HCT116 (cell line): ENCODE results near the gene TMTC1. TPM values are rescaled to one million over a fixed set of nuclear protein-coding genes. Genes with fewer than 3 reads are reported as not detected.

Experiments
- ATAC-seq: fragments of 200-7000 bp; cut with Tn5 transposase; 2 replicates; pipeline ENCODE4 v1.9.1; 2020; ENCODE audit warnings: mild to moderate bottlenecking, moderate library complexity
- Bru-seq: library from RNA; stranded (reverse); fragments of 400-500 nt; gene quantifications from one replicate; lab custom pipeline; 2021; lab: Mats Ljungman, UMichigan
- BruChase-seq, 2 experiments: library from RNA; stranded (reverse); fragments of 400-500 nt; gene quantifications; one replicate each; lab custom pipeline; 2021; lab: Mats Ljungman, UMichigan
- BruUV-seq: library from RNA; stranded (reverse); fragments of 400-500 nt; replicated peaks from 2 replicates; lab custom pipeline; 2021; lab: Mats Ljungman, UMichigan
- CTCF ChIA-PET: fragments of 300-600 bp; sonication (Branson Sonifier 250); formaldehyde crosslinking; loops from one replicate; lab custom pipeline; 2021; ENCODE audit warnings: antibody characterized with exemption; lab: Charles Lee
- POLR2A ChIA-PET: fragments of 300-600, 350-600 bp; sonication (Branson Sonifier 250); formaldehyde crosslinking; loops from one replicate; lab custom pipeline; 2021; ENCODE audit warnings: antibody characterized with exemption; lab: Charles Lee
- RAD21 ChIA-PET, 2 experiments: fragments of 300-600 bp; sonication (Branson Sonifier 250); formaldehyde crosslinking; loops; one replicate each; lab custom pipeline; 2023; ENCODE audit warnings: low total read pairs in 2 of 2; ENCODE audit not compliant: uncharacterized antibody in 2 of 2, unreplicated experiment in 2 of 2, low non-redundant PET in 1 of 2; lab: Charles Lee
- DNase-seq: peaks from one replicate; pipeline ENCODE4 v3.0.0-alpha.2; 2010; ENCODE audit warnings: low read depth, low spot score
- H2AFZ ChIP-seq: fragments of 200-600 bp; shearing (Covaris generic), sonication (generic); 2 replicates; pipeline ENCODE4 v1.6.1; 2017; ENCODE audit warnings: low read depth, mixed run types, mixed read lengths, antibody characterized with exemption, low read length; ENCODE audit not compliant: poor library complexity, severe bottlenecking
- H3K27ac ChIP-seq: 2 replicates; pipeline ENCODE4 v1.5.1; 2012; ENCODE audit warnings: low read depth, low read length
- H3K27me3 ChIP-seq: fragments of 200-600 bp; sonication (generic); 2 replicates; pipeline ENCODE4 v1.6.1; 2016; ENCODE audit warnings: mixed run types, low read length, mixed read lengths; ENCODE audit not compliant: insufficient read depth
- H3K36me3 ChIP-seq, 2 experiments: fragments of 200-500 bp in 1 of 2; fragments of 200-600 bp in 1 of 2; sonication (Bioruptor generic) in 1 of 2; sonication (generic) in 1 of 2; 2 replicates each; pipeline versions ENCODE4 v1.5.1 to v1.6.1; 2014 to 2016; ENCODE audit warnings: low read length in 2 of 2, inconsistent platforms in 1 of 2, mixed read lengths in 1 of 2, mixed run types in 1 of 2; ENCODE audit not compliant: insufficient read depth in 2 of 2, control insufficient read depth in 1 of 2
- H3K4me1 ChIP-seq, 2 experiments: fragments of 200-600 bp in 1 of 2; sonication (generic) in 1 of 2; 2 replicates each; pipeline versions ENCODE4 v1.5.1 to v1.6.1; 2012 to 2017; ENCODE audit warnings: low read length in 2 of 2, inconsistent platforms in 1 of 2, mild to moderate bottlenecking in 1 of 2, mixed read lengths in 1 of 2, mixed run types in 1 of 2, moderate library complexity in 1 of 2; ENCODE audit not compliant: insufficient read depth in 2 of 2, control insufficient read depth in 1 of 2
- H3K4me2 ChIP-seq: fragments of 200-600 bp; sonication (generic); 2 replicates; pipeline ENCODE4 v1.6.1; 2017; ENCODE audit warnings: mixed run types, low read length, mixed read lengths
- H3K4me3 ChIP-seq, 2 experiments: fragments of 200-600 bp in 1 of 2; sonication (generic) in 1 of 2; replicated peaks in 1 of 2; 2 replicates each; pipeline ENCODE4 v1.5.1; 2011 to 2016; ENCODE audit warnings: low read length in 2 of 2, control low read depth in 1 of 2, low read depth in 1 of 2, mild to moderate bottlenecking in 1 of 2, mixed read lengths in 1 of 2, mixed run types in 1 of 2
- H3K79me2 ChIP-seq: fragments of 200-600 bp; sonication (generic); 2 replicates; pipeline ENCODE4 v1.6.1; 2017; ENCODE audit warnings: mild to moderate bottlenecking, mixed run types, low read length, moderate library complexity, mixed read lengths; ENCODE audit not compliant: insufficient read depth
- H3K9ac ChIP-seq: fragments of 200-600 bp; sonication (generic); 2 replicates; pipeline ENCODE4 v1.6.1; 2016; ENCODE audit warnings: low read length, mixed read lengths
- H3K9me2 ChIP-seq: fragments of 200-600 bp; sonication (generic), shearing (Covaris generic); 2 replicates; pipeline ENCODE4 v1.6.1; 2017; ENCODE audit warnings: mixed run types, mild to moderate bottlenecking, moderate library complexity; ENCODE audit not compliant: insufficient read depth
- H3K9me3 ChIP-seq, 2 experiments: fragments of 200-500 bp in 1 of 2; fragments of 200-600 bp in 1 of 2; sonication (Bioruptor generic) in 1 of 2; sonication (generic) in 1 of 2; 2 replicates each; pipeline ENCODE4 v1.6.1; 2014 to 2017; ENCODE audit warnings: low read length in 2 of 2, mixed read lengths in 2 of 2, inconsistent platforms in 1 of 2, low read depth in 1 of 2, mild to moderate bottlenecking in 1 of 2, mixed run types in 1 of 2, moderate library complexity in 1 of 2; ENCODE audit not compliant: control insufficient read depth in 1 of 2, insufficient read depth in 1 of 2
- H4K20me1 ChIP-seq: fragments of 200-600 bp; sonication (generic), shearing (Covaris generic); 2 replicates; pipeline ENCODE4 v1.6.1; 2017; ENCODE audit warnings: mixed run types, mild to moderate bottlenecking, moderate library complexity; ENCODE audit not compliant: insufficient read depth
- EGR1 ChIP-seq: IDR thresholded peaks from 2 replicates; pipeline ENCODE4 v1.6.1; 2012; ENCODE audit warnings: low read depth
- ELF1 ChIP-seq: IDR thresholded peaks from 2 replicates; pipeline ENCODE4 v1.6.1; 2012; ENCODE audit warnings: low read depth, borderline replicate concordance
- FOSL1 ChIP-seq: IDR thresholded peaks from 2 replicates; pipeline ENCODE4 v1.6.1; 2012; ENCODE audit warnings: low read depth
- JUND ChIP-seq: IDR thresholded peaks from 2 replicates; pipeline ENCODE4 v1.6.1; 2012
- MAX ChIP-seq: IDR thresholded peaks from 2 replicates; pipeline ENCODE4 v1.6.1; 2012
- POLR2A ChIP-seq: IDR thresholded peaks from 2 replicates; pipeline ENCODE4 v1.7.0; 2011; ENCODE audit warnings: borderline replicate concordance; ENCODE audit not compliant: insufficient read depth, insufficient read length; ENCODE audit errors: extremely low read depth
- REST ChIP-seq: IDR thresholded peaks from 2 replicates; pipeline ENCODE4 v1.6.1; 2012; ENCODE audit warnings: low read depth
- SRF ChIP-seq: IDR thresholded peaks from 2 replicates; pipeline ENCODE4 v1.6.1; 2012; ENCODE audit warnings: low read depth
- ZNF274 ChIP-seq: fragments of 200-500 bp; sonication (Bioruptor generic); IDR thresholded peaks from 2 replicates; pipeline ENCODE4 v1.6.1; 2014; ENCODE audit warnings: mild to moderate bottlenecking, low read depth, low read length, inconsistent platforms
- intact Hi-C: fragments of 100-400 bp; cut with micrococcal nuclease; formaldehyde crosslinking; loops from 2 replicates; pipeline ENCODE4 v1.10.0; 2022
- long read RNA-seq: library from polyadenylated mRNA; unstranded; transcript quantifications from one replicate; pipeline ENCODE4 v2.0.0, GENCODE V29; 2021; ENCODE audit not compliant: unreplicated experiment
- polyA plus RNA-seq: library from polyadenylated mRNA; unstranded; fragments of >200 nt; gene quantifications from 2 replicates; pipeline ENCODE4 v1.2.1, GENCODE V29; 2012; ENCODE audit warnings: missing spikeins
- total RNA-seq: library from RNA; stranded (reverse); gene quantifications from one replicate; pipeline ENCODE4 v1.2.1, GENCODE V29; 2021; ENCODE audit not compliant: unreplicated experiment

TMTC1 gene
- total RNA-seq (2.0 TPM), Bru-seq, nascent RNA (percentile 35 among the genes with signal in this experiment), BruChase-seq, experiment 1, labeled RNA remaining after a 6-hour chase (percentile 29 among the genes with signal in this experiment), BruChase-seq, experiment 2, labeled RNA remaining after a 2-hour chase (percentile 28 among the genes with signal in this experiment)
- polyA plus RNA-seq, result 0.72 and 0.96 TPM in 2 replicates
- long read RNA-seq, full-length matches to known transcripts, result 2 of 3 reads
- long read RNA-seq, partial matches to known transcripts, result 1 of 3 reads
- long read RNA-seq, other reads (novel, unspliced or antisense), result 0 of 3 reads

GRCh38 chr12:29783773-29784666 is at the start of gene TMTC1:
TMTC1 (minus strand) TSS chr12:29783942; CDS start chr12:29783751, 191 bp downstream.
- Histone ChIP-seq H3K9me2 (no peaks in the 10 kb centered on the region), H3K4me1 (peaks cover 0 to 7% of the 10 kb centered on the region in 2 experiments; a peak in 1 of 4 replicates), H3K9ac (no peak within 1 kb of the TSS), H3K27ac (no peak within 1 kb of the TSS; the same call in 1 of the 2 replicates), H3K27me3 (no peaks in the 10 kb centered on the region), H3K36me3 (no peaks in the 10 kb centered on the region), H3K4me3 (peak within 1 kb of the TSS; percentile 44 to 55), H2AFZ (no peak within 1 kb of the TSS), H4K20me1 (no peaks in the 10 kb centered on the region), H3K9me3 (no peaks in the 10 kb centered on the region), H3K79me2 (no peaks in the 10 kb centered on the region), H3K4me2 (peak within 1 kb of the TSS; percentile 72)
- RAD21 ChIA-PET, result no interaction called here
- TF ChIP-seq EGR1 (no peak), ZNF274 (no peak), REST (peak; percentile 31), FOSL1 (no peak), ELF1 (no peak), MAX (no peak), POLR2A (no peak), SRF (no peak), JUND (no peak)
- no peak for DNase-seq
- CTCF ChIA-PET, result no interaction called here
- ATAC-seq, result peak; percentile 85
- BruUV-seq, result no TSS peak
- intact Hi-C loops, result no loop called here
- POLR2A ChIA-PET, result no interaction called here
